Dermis lymphatic vessel endothelial cell (primary cell): ENCODE data around the gene GPATCH11. TPM values are rescaled to one million over a fixed set of nuclear protein-coding genes. Genes with fewer than 3 reads are reported as not detected.

Experiments
- total RNA-seq: library from RNA; depleted of rRNA; stranded (reverse); fragments of >200 nt; gene quantifications from 2 replicates; pipeline ENCODE4 v1.2.1, GENCODE V29; 2014

The GPATCH11 gene
- total RNA-seq: 5.1 and 7.0 TPM in 2 replicates

DNA sequence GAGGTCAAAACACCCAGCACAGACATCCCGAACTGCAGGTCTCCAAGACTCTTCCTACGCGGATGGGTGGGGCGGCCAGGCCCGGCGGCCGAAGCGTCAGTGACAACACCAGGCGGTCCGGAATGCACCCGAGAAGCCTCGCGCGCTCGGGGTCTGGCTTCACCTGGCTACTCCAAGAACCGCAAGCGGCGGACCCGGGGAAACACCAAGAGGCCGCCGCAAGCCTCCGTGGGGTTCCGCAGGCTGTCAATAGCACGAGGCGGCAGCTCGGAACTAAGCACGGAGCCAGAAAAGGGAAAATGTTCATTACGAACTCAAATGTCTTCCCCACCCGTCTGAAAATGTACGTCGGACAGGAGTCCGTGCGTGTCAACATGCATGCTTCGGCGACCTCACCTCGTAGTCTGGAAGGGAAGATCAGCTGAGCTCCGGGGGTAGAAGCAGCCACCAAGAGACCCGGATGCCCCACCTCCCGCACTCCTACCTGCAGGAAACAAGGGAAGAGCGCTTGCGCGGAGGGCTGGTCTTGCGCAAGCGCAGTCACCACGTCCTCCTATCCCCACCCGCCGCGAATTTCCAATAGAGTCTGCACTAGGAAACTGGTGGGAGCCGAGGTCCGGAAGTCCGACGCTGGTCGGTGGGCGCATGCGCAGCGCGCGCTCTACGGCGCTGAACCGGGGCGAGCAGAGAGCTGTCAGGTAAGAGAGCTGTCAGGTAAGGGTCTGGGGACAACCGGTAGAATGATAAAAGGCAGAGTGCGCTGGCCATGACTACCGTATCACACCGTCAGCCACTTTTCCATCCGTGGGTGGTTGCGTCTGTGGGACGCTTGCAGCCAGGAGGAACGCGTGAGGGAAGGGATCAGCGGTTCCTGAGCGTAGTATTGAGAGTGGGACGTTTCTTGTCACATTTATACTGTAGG is at the start of gene GPATCH11, which contains the start of gene HEATR5B:
GPATCH11 (plus strand) TSS at position 646 of the 922 bp plus-strand sequence. CDS start 3,864 bp downstream, outside the sequence.
HEATR5B (minus strand) TSS at position 500 of the 922 bp plus-strand sequence. CDS start 958 bp downstream, outside the sequence.

Other genes starting within 250 kb of the GPATCH11 start
- 22.5 and 27.7 TPM in 2 replicates for gene STRN, start 118.0 kb upstream of the GPATCH11 start, total RNA-seq
- 26.4 and 34.1 TPM in 2 replicates for gene HEATR5B, start 146 bp upstream of the GPATCH11 start, total RNA-seq
- 19.3 and 22.8 TPM in 2 replicates for gene EIF2AK2, start 72.5 kb downstream of the GPATCH11 start, total RNA-seq
- not detected in 2 replicates for gene SULT6B1, start 104.2 kb downstream of the GPATCH11 start, total RNA-seq
- gene CEBPZOS, start 112.0 kb downstream of the GPATCH11 start, total RNA-seq: 8.0 and 8.8 TPM in 2 replicates
- 31.1 and 52.5 TPM in 2 replicates for gene CEBPZ, start 147.1 kb downstream of the GPATCH11 start, total RNA-seq
- gene NDUFAF7, start 147.1 kb downstream of the GPATCH11 start, total RNA-seq: 9.1 and 14.3 TPM in 2 replicates
- gene PRKD3, start 240.3 kb downstream of the GPATCH11 start, total RNA-seq: 48.2 and 62.8 TPM in 2 replicates